HCT116 (cell line): ENCODE measurements around the gene ADPGK. TPM values are rescaled to one million over a fixed set of nuclear protein-coding genes. Genes with fewer than 3 reads are reported as not detected.
A peak's percentile ranks its signal among the peaks of the same experiment; 100 is the strongest.

ENCODE experiments used
- ATAC-seq: fragments of 200-7000 bp; cut with Tn5 transposase; 2 replicates; pipeline ENCODE4 v1.9.1; 2020; ENCODE audit warnings: mild to moderate bottlenecking, moderate library complexity
- BruUV-seq: library from RNA; stranded (reverse); fragments of 400-500 nt; replicated peaks from 2 replicates; lab custom pipeline; 2021; lab: Mats Ljungman, UMichigan
- CTCF ChIA-PET: fragments of 300-600 bp; sonication (Branson Sonifier 250); formaldehyde crosslinking; loops from one replicate; lab custom pipeline; 2021; ENCODE audit warnings: antibody characterized with exemption; lab: Charles Lee
- POLR2A ChIA-PET: fragments of 300-600, 350-600 bp; sonication (Branson Sonifier 250); formaldehyde crosslinking; loops from one replicate; lab custom pipeline; 2021; ENCODE audit warnings: antibody characterized with exemption; lab: Charles Lee
- RAD21 ChIA-PET, 2 experiments: fragments of 300-600 bp; sonication (Branson Sonifier 250); formaldehyde crosslinking; loops; one replicate each; lab custom pipeline; 2023; ENCODE audit warnings: low total read pairs in 2 of 2; ENCODE audit not compliant: uncharacterized antibody in 2 of 2, unreplicated experiment in 2 of 2, low non-redundant PET in 1 of 2; lab: Charles Lee
- DNase-seq: peaks from one replicate; pipeline ENCODE4 v3.0.0-alpha.2; 2010; ENCODE audit warnings: low read depth, low spot score
- H2AFZ ChIP-seq: fragments of 200-600 bp; shearing (Covaris generic), sonication (generic); 2 replicates; pipeline ENCODE4 v1.6.1; 2017; ENCODE audit warnings: low read depth, mixed run types, mixed read lengths, antibody characterized with exemption, low read length; ENCODE audit not compliant: poor library complexity, severe bottlenecking
- H3K27ac ChIP-seq: 2 replicates; pipeline ENCODE4 v1.5.1; 2012; ENCODE audit warnings: low read depth, low read length
- H3K27me3 ChIP-seq: fragments of 200-600 bp; sonication (generic); 2 replicates; pipeline ENCODE4 v1.6.1; 2016; ENCODE audit warnings: mixed run types, low read length, mixed read lengths; ENCODE audit not compliant: insufficient read depth
- H3K36me3 ChIP-seq, 2 experiments: fragments of 200-500 bp in 1 of 2; fragments of 200-600 bp in 1 of 2; sonication (Bioruptor generic) in 1 of 2; sonication (generic) in 1 of 2; 2 replicates each; pipeline versions ENCODE4 v1.5.1 to v1.6.1; 2014 to 2016; ENCODE audit warnings: low read length in 2 of 2, inconsistent platforms in 1 of 2, mixed read lengths in 1 of 2, mixed run types in 1 of 2; ENCODE audit not compliant: insufficient read depth in 2 of 2, control insufficient read depth in 1 of 2
- H3K4me1 ChIP-seq, 2 experiments: fragments of 200-600 bp in 1 of 2; sonication (generic) in 1 of 2; 2 replicates each; pipeline versions ENCODE4 v1.5.1 to v1.6.1; 2012 to 2017; ENCODE audit warnings: low read length in 2 of 2, inconsistent platforms in 1 of 2, mild to moderate bottlenecking in 1 of 2, mixed read lengths in 1 of 2, mixed run types in 1 of 2, moderate library complexity in 1 of 2; ENCODE audit not compliant: insufficient read depth in 2 of 2, control insufficient read depth in 1 of 2
- H3K4me2 ChIP-seq: fragments of 200-600 bp; sonication (generic); 2 replicates; pipeline ENCODE4 v1.6.1; 2017; ENCODE audit warnings: mixed run types, low read length, mixed read lengths
- H3K4me3 ChIP-seq, 2 experiments: fragments of 200-600 bp in 1 of 2; sonication (generic) in 1 of 2; replicated peaks in 1 of 2; 2 replicates each; pipeline ENCODE4 v1.5.1; 2011 to 2016; ENCODE audit warnings: low read length in 2 of 2, control low read depth in 1 of 2, low read depth in 1 of 2, mild to moderate bottlenecking in 1 of 2, mixed read lengths in 1 of 2, mixed run types in 1 of 2
- H3K79me2 ChIP-seq: fragments of 200-600 bp; sonication (generic); 2 replicates; pipeline ENCODE4 v1.6.1; 2017; ENCODE audit warnings: mild to moderate bottlenecking, mixed run types, low read length, moderate library complexity, mixed read lengths; ENCODE audit not compliant: insufficient read depth
- H3K9ac ChIP-seq: fragments of 200-600 bp; sonication (generic); 2 replicates; pipeline ENCODE4 v1.6.1; 2016; ENCODE audit warnings: low read length, mixed read lengths
- H3K9me2 ChIP-seq: fragments of 200-600 bp; sonication (generic), shearing (Covaris generic); 2 replicates; pipeline ENCODE4 v1.6.1; 2017; ENCODE audit warnings: mixed run types, mild to moderate bottlenecking, moderate library complexity; ENCODE audit not compliant: insufficient read depth
- H3K9me3 ChIP-seq, 2 experiments: fragments of 200-500 bp in 1 of 2; fragments of 200-600 bp in 1 of 2; sonication (Bioruptor generic) in 1 of 2; sonication (generic) in 1 of 2; 2 replicates each; pipeline ENCODE4 v1.6.1; 2014 to 2017; ENCODE audit warnings: low read length in 2 of 2, mixed read lengths in 2 of 2, inconsistent platforms in 1 of 2, low read depth in 1 of 2, mild to moderate bottlenecking in 1 of 2, mixed run types in 1 of 2, moderate library complexity in 1 of 2; ENCODE audit not compliant: control insufficient read depth in 1 of 2, insufficient read depth in 1 of 2
- H4K20me1 ChIP-seq: fragments of 200-600 bp; sonication (generic), shearing (Covaris generic); 2 replicates; pipeline ENCODE4 v1.6.1; 2017; ENCODE audit warnings: mixed run types, mild to moderate bottlenecking, moderate library complexity; ENCODE audit not compliant: insufficient read depth
- POLR2A ChIP-seq: IDR thresholded peaks from 2 replicates; pipeline ENCODE4 v1.7.0; 2011; ENCODE audit warnings: borderline replicate concordance; ENCODE audit not compliant: insufficient read depth, insufficient read length; ENCODE audit errors: extremely low read depth
- RAD21 ChIP-seq: IDR thresholded peaks from 2 replicates; pipeline ENCODE4 v1.6.1; 2012; ENCODE audit warnings: low read depth, mild to moderate bottlenecking
- intact Hi-C: fragments of 100-400 bp; cut with micrococcal nuclease; formaldehyde crosslinking; loops from 2 replicates; pipeline ENCODE4 v1.10.0; 2022
- total RNA-seq: library from RNA; stranded (reverse); gene quantifications from one replicate; pipeline ENCODE4 v1.2.1, GENCODE V29; 2021; ENCODE audit not compliant: unreplicated experiment
- TF ChIP-seq, protein P1 (sequence below): IDR thresholded peaks from 2 replicates; pipeline ENCODE4 v1.6.1; 2011; ENCODE audit warnings: mild to moderate bottlenecking, low read length, moderate library complexity; ENCODE audit not compliant: insufficient replicate concordance; ENCODE audit errors: extremely low read depth
- TF ChIP-seq, protein P2 (sequence below), 3 experiments: fragments of 200-600 bp in 1 of 3; sonication (generic) in 1 of 3; IDR thresholded peaks in 2 of 3; conservative IDR thresholded peaks in 1 of 3; 2 replicates each; pipeline ENCODE4 v1.5.1; 2012 to 2017; ENCODE audit warnings: low read depth in 2 of 3, low read length in 2 of 3, antibody characterized with exemption in 1 of 3, borderline replicate concordance in 1 of 3, control low read depth in 1 of 3, mild to moderate bottlenecking in 1 of 3, mixed read lengths in 1 of 3, mixed run types in 1 of 3, moderate library complexity in 1 of 3; ENCODE audit not compliant: insufficient read depth in 1 of 3

ADPGK gene
- total RNA-seq, 1 experiment from 2014 or later: 41.5 TPM

DNA sequence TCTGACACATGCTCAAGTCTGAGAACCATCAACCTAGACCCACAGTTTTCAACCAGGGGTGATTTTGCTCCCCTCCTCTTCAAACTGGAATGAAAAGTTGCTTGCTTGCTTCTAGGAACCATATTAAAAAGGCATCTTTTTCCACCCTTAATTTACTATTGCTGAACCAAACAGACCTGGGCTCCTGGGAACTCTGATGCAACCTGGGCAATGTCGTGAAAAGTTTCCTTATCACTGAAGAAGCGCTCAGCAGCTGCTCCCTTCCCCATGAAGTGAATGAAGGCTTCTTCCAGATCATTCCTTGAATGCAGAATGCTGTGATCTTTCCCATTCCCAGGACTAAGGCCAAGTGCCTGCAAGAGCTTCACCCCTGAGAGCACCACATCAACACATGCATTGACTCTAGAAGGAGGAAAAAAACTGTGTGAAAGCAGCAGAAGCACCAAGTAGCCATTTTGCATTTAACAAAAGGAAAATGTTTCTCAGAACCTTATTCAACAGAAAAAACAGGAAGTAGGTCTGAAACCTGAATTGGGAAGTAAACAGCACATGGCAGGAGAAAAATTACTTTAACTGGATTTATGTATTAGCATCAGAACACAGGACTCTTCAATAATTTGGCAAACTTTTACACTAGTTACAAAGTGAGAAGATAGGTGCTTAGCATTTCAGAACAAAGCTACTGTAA is 8.7 kb downstream of the ADPGK start (continued):
- TF ChIP-seq RAD21 (no peak), POLR2A (no peak)

DNA sequence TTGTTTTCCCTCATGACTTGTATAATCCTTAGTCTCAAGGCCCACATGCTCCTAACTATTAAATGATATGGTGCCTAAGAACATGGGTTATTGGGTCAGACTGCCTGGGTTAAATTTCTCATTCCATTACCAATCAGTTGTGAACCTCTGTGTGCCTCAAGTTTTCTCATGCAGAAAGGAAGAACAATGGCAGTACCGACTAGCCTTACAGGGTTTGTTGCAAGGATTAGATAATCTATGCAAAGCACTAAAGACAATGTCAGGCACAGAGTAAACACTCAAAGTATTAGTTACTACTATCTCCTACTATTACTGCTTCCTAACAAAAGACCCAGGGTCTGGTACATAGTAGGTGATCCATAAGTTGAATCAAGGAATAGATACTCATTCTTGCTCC is 12.2 kb downstream of the ADPGK start:
- Histone ChIP-seq H3K4me2 (no peak overlapping the region), H3K9me2 (no peaks in the 10 kb centered on the region), H3K4me3 (no peak overlapping the region), H3K27me3 (no peaks in the 10 kb centered on the region), H3K9ac (no peak overlapping the region), H3K27ac (no peak overlapping the region), H3K9me3 (peaks cover 0 to 18% of the 10 kb centered on the region in 2 experiments; a peak in 2 of 4 replicates), H2AFZ (no peak overlapping the region), H4K20me1 (no peaks in the 10 kb centered on the region; the same call in 1 of the 2 replicates), H3K4me1 (no peaks in the 10 kb centered on the region), H3K36me3 (peaks cover 27 to 49% of the 10 kb centered on the region in 2 experiments; a peak in 3 of 4 replicates), H3K79me2 (peaks cover 62% of the 10 kb centered on the region)
- CTCF ChIA-PET: no interaction called here
- ATAC-seq (no peak), DNase-seq (no peak)
- TF ChIP-seq, protein P1, sequence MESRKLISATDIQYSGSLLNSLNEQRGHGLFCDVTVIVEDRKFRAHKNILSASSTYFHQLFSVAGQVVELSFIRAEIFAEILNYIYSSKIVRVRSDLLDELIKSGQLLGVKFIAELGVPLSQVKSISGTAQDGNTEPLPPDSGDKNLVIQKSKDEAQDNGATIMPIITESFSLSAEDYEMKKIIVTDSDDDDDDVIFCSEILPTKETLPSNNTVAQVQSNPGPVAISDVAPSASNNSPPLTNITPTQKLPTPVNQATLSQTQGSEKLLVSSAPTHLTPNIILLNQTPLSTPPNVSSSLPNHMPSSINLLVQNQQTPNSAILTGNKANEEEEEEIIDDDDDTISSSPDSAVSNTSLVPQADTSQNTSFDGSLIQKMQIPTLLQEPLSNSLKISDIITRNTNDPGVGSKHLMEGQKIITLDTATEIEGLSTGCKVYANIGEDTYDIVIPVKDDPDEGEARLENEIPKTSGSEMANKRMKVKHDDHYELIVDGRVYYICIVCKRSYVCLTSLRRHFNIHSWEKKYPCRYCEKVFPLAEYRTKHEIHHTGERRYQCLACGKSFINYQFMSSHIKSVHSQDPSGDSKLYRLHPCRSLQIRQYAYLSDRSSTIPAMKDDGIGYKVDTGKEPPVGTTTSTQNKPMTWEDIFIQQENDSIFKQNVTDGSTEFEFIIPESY: no peak
- BruUV-seq: no TSS peak
- POLR2A ChIA-PET: no interaction called here
- RAD21 ChIA-PET: no interaction called here
- intact Hi-C loops: no loop called here

DNA sequence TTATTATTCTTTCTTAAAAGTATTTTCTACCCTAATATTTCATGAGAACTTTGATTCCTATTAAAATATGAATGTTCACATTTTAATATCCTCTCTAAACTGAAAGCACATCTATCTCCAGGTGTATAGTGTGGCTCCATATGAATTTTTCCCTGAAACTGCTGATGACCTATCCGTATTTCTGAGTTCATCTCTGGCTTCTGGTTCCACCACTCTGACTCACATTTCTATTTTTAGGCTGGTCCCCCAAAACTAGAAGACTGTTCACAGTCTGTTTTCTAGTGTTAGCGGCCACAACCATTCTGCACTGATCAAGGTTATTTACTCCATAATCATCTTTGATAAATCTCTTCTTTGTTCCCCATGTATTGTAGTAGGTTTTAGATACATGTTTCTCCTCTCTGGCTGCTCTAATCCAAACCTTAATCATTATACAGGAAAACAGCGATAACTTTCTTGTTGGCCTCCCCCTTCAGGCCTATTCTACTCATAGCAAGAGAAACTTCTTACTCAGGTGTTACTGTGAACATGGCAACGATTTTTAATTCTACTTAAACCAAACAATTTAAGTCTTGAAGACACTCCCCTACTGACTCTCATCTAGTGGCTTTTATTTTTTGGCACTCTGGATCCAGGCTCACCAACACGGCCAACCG is 12.8 kb downstream of the ADPGK start:
- no peak for TF ChIP-seq POLR2A
- TF ChIP-seq, protein P2, sequence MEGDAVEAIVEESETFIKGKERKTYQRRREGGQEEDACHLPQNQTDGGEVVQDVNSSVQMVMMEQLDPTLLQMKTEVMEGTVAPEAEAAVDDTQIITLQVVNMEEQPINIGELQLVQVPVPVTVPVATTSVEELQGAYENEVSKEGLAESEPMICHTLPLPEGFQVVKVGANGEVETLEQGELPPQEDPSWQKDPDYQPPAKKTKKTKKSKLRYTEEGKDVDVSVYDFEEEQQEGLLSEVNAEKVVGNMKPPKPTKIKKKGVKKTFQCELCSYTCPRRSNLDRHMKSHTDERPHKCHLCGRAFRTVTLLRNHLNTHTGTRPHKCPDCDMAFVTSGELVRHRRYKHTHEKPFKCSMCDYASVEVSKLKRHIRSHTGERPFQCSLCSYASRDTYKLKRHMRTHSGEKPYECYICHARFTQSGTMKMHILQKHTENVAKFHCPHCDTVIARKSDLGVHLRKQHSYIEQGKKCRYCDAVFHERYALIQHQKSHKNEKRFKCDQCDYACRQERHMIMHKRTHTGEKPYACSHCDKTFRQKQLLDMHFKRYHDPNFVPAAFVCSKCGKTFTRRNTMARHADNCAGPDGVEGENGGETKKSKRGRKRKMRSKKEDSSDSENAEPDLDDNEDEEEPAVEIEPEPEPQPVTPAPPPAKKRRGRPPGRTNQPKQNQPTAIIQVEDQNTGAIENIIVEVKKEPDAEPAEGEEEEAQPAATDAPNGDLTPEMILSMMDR (IDR thresholded peaks at IDR 0.05 in 2 of 3, conservative IDR thresholded peaks at IDR 0.05 in 1 of 3; ENCODE audit: borderline replicate concordance in 1 of 3, insufficient read depth in 1 of 3, low read depth in 2 of 3, low read length in 2 of 3): peak in 2 of 3 experiments; percentile 31 to 44; a peak in 4 of 6 replicates
- H4K20me1 ChIP-seq: no peaks in the 10 kb centered on the region
- no peak for DNase-seq
- no peaks in the 10 kb centered on the region for H3K27me3 ChIP-seq
- peaks cover 27 to 53% of the 10 kb centered on the region in 2 experiments; a peak in 3 of 4 replicates for H3K36me3 ChIP-seq
- H3K79me2 ChIP-seq: peaks cover 62% of the 10 kb centered on the region
- H3K9me2 ChIP-seq: no peaks in the 10 kb centered on the region
- H2AFZ ChIP-seq: no peak overlapping the region
- ChIA-PET RAD21 (no interaction called here), POLR2A (no interaction called here), CTCF (no interaction called here)
- no peaks in the 10 kb centered on the region for H3K4me1 ChIP-seq
- no peak overlapping the region for H3K9ac ChIP-seq
- BruUV-seq: no TSS peak
- ATAC-seq: peak; percentile 53
- no peak overlapping the region for H3K27ac ChIP-seq
- intact Hi-C loops: no loop called here
- no peak overlapping the region for H3K4me2 ChIP-seq
- H3K4me3 ChIP-seq: no peak overlapping the region
- peaks cover 0 to 18% of the 10 kb centered on the region in 2 experiments; a peak in 2 of 4 replicates for H3K9me3 ChIP-seq
